GM12891 (cell line): ENCODE data around the gene TMSB4X.

Experiments used
- POLR2A ChIP-seq: IDR thresholded peaks from 2 replicates; pipeline ENCODE4 v1.6.1; 2011; ENCODE audit warnings: low read depth, low read length, control low read depth
- POLR2AphosphoS5 ChIP-seq: IDR thresholded peaks from 2 replicates; pipeline ENCODE4 v1.6.1; 2011; ENCODE audit warnings: low read depth, low read length, control low read depth
- TAF1 ChIP-seq: IDR thresholded peaks from 2 replicates; pipeline ENCODE4 v1.6.1; 2011; ENCODE audit warnings: low read depth, low read length, control low read depth

DNA sequence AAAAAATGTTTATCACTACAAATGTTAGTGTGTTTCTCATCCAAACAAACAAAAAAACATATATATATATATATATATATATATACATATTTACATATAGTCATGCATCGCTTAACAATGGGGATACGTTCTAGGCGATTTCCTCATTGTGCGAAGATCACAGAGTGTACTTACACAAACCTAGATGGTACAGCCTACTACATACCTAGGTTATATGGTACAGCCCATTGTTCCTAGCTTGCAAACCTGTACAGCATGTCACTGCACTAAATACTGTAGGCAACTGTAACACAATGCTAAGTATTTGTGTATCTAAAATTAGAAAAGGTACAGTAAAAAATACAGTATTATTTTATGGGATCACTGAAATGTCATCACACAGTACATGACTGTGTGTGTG is 16.4 kb upstream of the TMSB4X start:
- TF ChIP-seq POLR2A: no peak
- TF ChIP-seq TAF1: no peak
- no peak for TF ChIP-seq POLR2AphosphoS5
